Measurements from ENCODE around the gene METTL26. TPM values are rescaled to one million over a fixed set of nuclear protein-coding genes. Genes with fewer than 3 reads are reported as not detected.

The METTL26 gene
- total and polyA plus RNA-seq, 10 of the 15 experiments (the other 5 are each of a cell fraction or from before 2014, with no cell fraction given) = 5.4 to 163 (median 79.3) TPM

DNA sequence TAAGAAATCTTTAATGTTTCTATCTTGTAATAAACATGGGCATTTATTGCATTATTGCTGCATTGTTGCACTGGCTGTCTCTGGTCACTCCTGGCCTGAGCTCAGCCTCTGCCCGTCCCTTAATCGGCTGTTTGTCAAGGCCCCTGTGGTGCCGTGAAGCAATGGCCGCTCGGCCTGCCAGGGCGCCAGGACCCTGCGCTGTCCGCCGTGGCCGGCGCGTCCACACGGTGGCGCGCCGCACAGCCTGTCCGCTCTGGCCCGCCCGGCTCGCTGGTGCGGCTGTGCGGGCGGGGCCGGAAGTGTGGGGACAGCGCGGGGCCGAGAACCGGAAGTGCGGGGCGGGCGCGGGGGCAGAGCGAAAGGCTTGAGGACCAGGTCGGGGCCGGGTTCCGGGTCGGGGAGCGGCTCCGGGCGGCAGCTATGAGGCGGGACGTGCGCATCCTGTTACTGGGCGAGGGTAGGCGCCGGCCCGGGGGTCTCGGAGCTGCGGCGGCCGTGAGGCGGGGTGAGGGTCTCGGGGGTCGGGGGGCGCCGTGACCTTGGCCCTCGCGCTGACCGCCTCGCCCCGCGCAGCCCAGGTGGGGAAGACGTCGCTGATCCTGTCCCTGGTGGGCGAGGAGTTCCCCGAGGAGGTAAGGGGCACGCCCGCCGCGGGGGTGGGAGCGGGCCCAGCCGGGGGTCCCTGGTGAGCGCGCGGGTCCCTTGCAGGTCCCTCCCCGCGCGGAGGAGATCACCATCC is 31.8 kb upstream of the METTL26 start, which contains the start of gene RHOT2 (continued):
- TF ChIP-seq, protein P1, sequence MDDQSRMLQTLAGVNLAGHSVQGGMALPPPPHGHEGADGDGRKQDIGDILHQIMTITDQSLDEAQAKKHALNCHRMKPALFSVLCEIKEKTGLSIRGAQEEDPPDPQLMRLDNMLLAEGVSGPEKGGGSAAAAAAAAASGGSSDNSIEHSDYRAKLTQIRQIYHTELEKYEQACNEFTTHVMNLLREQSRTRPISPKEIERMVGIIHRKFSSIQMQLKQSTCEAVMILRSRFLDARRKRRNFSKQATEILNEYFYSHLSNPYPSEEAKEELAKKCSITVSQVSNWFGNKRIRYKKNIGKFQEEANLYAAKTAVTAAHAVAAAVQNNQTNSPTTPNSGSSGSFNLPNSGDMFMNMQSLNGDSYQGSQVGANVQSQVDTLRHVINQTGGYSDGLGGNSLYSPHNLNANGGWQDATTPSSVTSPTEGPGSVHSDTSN (IDR thresholded peaks at IDR 0.05; ENCODE audit: insufficient replicate concordance, low read depth, low read length) = no peak
- TF ChIP-seq DPF2 (IDR thresholded peaks at IDR 0.05) (peak; percentile 72; the same call in 1 of the 2 replicates), CHD2 (IDR thresholded peaks at IDR 0.05; ENCODE audit: borderline replicate concordance, low read depth, low read length) (peak; percentile 58; the same call in 1 of the 2 replicates), IKZF2 (IDR thresholded peaks at IDR 0.05) (no peak), NBN (IDR thresholded peaks at IDR 0.05) (no peak), CUX1 (IDR thresholded peaks at IDR 0.05; ENCODE audit: insufficient replicate concordance, low read depth, low read length) (no peak)

Data from GM12878 (cell line).